GM19240 (cell line): Measurements from ENCODE around the gene ADGRV1.
"Not testable (repeated sequence)": the region's sequence is repeated elsewhere in the genome, so short reads cannot be mapped to it uniquely, and the experiment has no call there.

Experiments used
- DNase-seq: peaks from one replicate; pipeline ENCODE4 v3.0.0; 2011; ENCODE audit warnings: low spot score; ENCODE audit not compliant: insufficient read length

The ADGRV1 gene

DNA sequence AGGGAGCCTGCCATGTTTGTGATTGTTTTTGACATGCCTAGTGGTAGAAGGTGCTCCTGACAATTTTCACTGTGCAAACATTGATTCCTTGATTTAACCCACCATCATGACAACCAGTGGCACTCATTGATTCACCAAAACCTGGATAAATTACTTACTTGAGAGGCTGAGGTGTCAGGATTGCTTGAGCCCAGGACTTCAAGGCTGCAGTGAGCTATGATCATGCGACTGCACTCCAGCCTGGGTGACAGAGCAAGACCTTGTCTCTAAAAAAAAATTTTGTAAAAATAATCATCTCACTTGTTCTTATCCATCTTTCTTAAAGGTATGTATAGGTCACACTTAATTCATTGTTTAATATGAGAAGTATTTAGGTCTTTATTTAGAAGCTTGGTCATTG is 423.2 kb downstream of the ADGRV1 start:
- no peak for DNase-seq

- DNase-seq, result no peak
Measured at GRCh38 chr5:90982576-90982975, 424.0 kb downstream of the ADGRV1 start.

DNA sequence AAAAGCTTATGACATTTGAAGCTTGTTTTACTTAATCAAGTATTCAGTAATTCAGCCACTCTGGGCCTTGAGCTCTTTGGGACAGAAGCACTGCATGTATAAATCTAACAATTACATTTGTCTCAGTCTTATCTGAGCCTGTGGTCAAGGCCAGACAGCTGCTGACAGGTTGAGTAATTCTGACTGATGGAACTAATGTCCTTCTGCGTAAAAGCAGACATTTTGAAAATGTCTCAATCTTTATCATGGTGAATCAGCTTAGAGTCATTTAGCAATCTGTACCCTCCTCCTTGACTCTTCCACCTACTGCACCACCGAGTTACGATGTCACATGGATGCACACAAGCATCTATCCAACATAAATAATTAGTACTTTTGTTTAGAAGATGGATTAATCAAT is 424.6 kb downstream of the ADGRV1 start:
- no peak for DNase-seq

DNA sequence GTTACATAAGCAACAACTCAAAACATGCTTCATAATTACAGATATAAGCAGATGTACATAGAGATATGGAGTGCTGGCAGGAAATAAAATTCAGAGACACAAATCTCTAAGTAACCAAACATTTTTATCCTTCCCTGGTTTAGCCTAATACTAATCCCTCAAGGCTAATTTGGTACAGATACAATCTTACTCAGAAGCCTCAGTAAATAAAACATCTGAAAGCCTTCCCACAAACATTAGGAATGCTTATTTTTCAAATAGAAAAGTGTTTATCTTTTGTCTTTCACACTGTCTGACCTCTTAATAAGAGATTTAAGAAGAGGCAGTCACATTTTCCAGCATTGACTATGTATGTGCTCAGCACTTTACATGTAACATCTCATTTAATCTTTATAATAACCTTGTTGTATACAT is 425.1 kb downstream of the ADGRV1 start:
- no peak for DNase-seq

DNA sequence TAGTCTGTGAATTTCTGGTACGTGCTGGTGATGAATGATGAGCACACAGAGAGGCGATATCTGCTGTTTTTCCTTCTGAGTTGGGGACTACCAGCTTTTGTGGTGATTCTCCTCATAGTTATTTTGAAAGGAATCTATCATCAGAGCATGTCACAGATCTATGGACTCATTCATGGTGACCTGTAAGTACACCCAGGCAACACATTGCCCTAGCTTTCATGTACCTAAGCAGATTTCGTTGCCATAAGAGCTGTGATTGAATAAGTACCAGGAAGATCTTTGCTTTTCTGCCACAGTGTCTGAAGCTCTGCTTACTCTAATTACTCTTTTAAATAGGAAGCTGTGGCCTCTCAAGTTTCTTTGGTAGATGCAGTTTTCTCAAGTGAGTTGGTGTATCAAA is 426.7 kb downstream of the ADGRV1 start:
- DNase-seq, result no peak

GRCh38 chr5:90987726-90988125 is 429.1 kb downstream of the ADGRV1 start:
- no peak for DNase-seq

- no peak for DNase-seq
Measured at GRCh38 chr5:90991201-90991600, 432.6 kb downstream of the ADGRV1 start.

GRCh38 chr5:90994796-90995195 is 436.2 kb downstream of the ADGRV1 start:
- DNase-seq, result no peak

DNA sequence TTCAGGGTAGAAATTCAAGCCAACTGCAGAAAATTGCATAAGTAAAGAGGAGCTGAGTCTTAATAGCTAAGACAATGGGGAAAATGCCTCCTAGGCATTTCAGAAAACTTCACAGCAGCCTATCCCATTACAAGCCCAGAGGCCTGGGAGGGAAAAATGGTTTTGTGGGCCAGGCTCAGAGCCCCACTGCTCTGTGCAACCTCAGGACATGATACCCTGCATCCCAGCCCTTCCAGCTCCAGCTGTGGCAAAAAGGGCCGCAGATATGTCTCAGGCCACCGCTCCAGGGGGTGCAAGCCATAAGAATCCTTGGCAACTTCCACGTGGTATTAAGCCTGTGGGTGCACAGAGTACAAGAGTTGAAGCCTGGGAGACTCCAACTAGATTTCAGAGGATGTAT is 437.5 kb downstream of the ADGRV1 start:
- no peak for DNase-seq

GRCh38 chr5:90997082-90997481 is 438.5 kb downstream of the ADGRV1 start:
- no peak for DNase-seq

DNA sequence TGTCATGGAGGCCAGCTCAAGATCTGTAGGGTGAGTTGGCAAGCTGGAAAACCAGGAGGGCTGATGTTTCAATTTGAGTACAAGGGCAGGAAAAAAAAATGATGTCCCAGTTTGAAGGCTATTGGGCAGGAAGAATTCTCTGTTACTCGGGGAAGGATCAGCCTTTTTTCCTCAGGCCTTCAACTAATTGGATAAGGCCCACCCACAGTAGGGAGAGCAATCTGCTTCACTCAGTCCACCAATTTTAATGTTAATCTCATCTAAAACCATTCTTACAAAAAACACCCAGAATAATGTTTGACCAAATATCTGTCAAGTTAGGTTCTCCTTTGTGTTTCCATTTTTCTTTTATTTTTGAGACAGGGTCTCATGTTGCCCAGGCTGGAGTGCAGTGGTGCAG is 442.1 kb downstream of the ADGRV1 start:
- no peak for DNase-seq

- DNase-seq, result no peak
Measured at GRCh38 chr5:91006713-91007112, 448.1 kb downstream of the ADGRV1 start.

DNA sequence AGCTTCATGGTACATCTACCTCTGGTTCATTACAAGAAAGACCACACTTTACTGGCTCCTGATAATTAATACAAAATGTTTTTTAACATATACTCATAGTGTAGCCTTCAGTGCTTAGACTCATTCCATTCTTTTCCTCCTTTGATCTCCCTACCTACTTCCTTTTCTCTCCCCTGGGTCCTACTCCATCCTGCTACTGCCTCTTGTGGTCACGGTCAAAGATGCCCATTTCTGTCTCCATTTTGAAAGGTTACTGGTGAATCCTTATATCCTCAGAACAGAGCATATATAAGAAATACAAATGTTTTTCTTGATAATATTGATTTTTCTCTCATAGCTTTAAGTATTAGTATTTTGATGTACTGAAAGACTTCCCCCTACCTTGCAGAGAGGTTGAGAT is 448.7 kb downstream of the ADGRV1 start:
- no peak for DNase-seq

- no peak for DNase-seq
Measured at GRCh38 chr5:91007780-91008402, 449.3 kb downstream of the ADGRV1 start.

- DNase-seq, result no peak
Measured at GRCh38 chr5:91010090-91010489, 451.5 kb downstream of the ADGRV1 start.

DNA sequence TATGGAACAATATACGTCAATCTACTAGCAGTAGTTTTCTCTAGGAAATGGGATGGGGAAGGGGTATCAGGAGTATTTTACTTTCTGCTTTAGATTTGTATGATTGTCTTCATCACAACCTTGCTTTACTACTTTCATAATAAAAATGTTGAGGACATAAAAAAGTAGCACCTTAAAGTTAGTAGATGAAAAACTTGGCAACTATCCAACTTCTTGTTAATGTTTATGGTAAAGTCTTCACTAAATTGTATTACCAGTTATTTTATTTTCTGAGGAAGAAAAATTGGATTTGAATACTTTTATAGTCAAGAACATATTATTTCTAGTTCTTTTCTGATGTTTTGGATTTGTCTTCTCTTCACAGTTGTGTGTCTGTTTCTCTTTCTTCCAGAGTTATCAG is 452.4 kb downstream of the ADGRV1 start:
- no peak for DNase-seq

GRCh38 chr5:91012867-91013266 is 454.3 kb downstream of the ADGRV1 start:
- not testable (repeated sequence) for DNase-seq

DNA sequence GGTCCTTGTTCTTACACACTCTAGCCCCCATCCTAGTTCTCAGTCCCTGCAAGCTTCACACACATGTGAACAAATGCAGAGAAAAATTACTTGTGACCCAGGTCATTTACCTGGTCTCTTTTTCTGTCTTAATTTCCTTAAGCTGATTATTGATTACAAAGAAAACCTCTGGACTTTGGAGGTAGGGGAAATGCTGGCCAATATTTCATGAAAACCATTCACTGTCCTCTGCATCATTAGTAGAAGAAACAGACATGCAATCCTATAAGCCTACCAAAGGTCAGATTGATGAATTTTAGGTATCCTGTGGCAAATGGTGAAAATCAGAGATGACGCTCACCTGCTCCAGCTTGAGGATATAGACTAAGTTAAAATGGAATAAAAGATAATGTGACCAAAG is 457.7 kb downstream of the ADGRV1 start:
- no peak for DNase-seq

DNA sequence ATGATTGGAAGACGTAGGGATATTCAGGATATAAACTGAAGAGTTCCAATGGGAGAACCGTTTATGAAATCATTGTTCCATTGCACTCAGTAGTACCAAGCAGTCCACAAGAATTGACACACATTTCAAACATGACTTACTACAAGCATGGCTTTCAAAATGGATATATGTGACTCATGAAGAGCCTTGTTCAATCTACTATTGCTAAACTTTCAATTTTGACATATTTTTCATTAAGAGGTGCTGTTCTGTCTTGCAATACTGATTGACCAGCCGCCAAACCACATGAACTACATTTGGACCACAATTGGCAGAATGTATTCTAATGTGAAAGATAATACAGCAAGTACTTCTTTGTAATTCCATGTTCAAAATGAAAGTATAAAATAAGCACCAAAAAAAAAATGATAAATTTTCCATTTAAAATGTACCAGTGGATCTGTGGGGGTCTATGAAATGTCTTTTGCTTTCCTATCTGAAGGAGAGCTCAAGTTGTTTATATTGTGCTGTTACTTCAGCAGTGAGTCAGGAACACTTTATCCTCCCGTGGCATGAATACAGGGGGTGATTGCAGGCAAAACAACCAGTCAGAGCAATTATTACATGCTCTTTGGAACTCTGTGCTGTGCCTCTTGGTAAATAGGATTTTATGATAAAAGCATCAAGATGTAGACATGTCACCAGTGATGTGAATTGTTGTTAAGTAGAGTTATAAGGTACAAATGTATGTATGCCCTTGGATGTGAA is 458.5 kb downstream of the ADGRV1 start:
- DNase-seq, result no peak

DNA sequence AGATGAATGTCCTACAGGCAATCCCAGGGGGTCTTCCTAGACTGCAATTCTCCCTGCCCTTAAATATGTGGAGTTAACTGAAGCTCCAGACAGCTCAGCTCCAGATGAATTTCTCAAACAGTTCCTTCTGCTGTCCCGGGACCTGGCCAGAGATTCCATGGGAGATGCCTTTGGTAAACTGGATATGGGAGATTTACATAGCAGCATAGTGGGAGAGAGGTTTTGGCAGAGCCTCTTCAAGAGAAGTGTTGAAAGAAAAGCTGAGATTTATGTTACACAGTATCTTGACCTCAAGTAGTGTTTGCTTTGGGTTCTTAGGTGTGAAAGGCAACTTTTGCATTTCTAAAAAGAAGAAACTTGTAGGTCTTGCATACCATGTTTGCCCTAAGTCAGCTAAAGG is 459.6 kb downstream of the ADGRV1 start:
- no peak for DNase-seq

DNA sequence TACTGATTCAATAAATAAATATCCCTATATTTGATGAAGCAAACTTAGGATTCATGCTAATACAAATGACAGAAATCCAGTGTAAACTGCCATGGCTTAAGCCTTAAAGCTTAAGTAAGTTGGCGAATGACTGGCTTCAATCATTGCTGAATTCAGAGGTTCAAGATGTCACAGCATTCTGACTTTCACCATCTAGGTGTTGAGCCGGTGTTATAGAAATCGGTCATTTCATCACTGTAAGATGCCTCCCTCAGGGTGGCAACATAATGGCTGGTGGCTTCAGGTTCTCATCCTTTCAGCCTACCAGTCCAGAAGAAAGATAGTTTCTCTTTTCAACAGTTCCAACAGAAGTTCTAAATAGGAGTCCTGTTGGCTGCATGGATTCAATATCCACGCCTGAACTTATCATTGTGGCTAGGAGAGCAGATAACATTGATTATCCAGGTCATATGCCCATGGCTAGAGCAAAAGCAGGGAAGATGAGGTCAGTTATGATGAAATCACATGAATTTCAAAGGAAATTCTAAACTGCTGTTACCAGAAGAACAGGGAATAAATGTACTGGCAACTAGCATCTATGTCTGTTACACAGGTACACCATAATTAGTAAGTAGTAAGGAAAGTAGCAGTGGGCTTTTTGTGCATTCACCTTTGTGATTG is 460.2 kb downstream of the ADGRV1 start:
- no peak for DNase-seq

DNA sequence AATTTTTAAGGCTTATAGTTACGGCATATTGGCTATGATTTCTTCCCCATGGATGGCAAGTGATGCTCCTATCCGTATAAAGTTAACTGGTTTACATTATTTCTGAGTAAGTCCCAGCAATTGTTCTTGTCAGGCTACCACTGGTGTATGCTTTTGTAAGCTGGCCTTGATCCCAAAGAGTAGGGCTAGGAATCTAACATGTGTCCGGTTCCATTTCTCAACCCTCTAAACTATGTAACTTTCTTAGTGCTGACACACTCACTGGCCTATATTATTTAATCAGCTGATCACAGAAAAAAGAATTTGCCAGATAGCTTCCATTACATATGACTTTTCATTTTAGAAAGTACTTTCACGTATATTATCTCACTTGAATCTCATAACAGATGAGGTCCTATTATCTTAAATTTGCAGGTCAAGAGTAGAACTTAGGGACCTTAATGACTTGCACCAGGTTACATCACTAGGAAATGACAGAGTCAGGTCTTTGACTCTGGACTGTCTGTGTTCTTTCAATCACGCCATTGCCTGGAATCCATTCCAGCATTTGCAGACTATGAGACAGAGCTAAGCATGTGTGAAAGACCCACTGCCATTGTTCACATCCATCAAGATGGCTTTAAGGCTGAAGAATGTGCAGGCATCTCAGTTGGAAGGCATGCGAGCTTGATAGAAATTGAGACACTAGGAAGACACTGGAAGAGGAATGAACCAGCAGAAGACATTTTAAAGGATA is 461.6 kb downstream of the ADGRV1 start:
- no peak for DNase-seq
